HepG2 (cell line): Measurements from ENCODE around the gene TMEM131L. TPM values are rescaled to one million over a fixed set of nuclear protein-coding genes. Genes with fewer than 3 reads are reported as not detected.

Source experiments
- ATAC-seq: fragments of 200-7000 bp; cut with Tn5 transposase; 3 replicates; pipeline ENCODE4 v1.9.1; 2020; ENCODE audit warnings: mild to moderate bottlenecking, moderate library complexity
- BruUV-seq: library from RNA; stranded (reverse); fragments of 400-500 nt; replicated peaks from 2 replicates; lab custom pipeline; 2021; lab: Mats Ljungman, UMichigan
- CTCF ChIA-PET: fragments of 300-600 bp; formaldehyde crosslinking; extraction: SDS; loops from one replicate; lab custom pipeline; 2021; ENCODE audit warnings: low total read pairs, inconsistent platforms, low intra/inter-chr PET ratio; lab: Yijun Ruan, JAX
- POLR2A ChIA-PET: fragments of 350-600 bp; sonication (Branson Sonifier 250); formaldehyde crosslinking; loops from one replicate; lab custom pipeline; 2020; ENCODE audit warnings: antibody characterized with exemption, inconsistent platforms; lab: Yijun Ruan, JAX
- DNase-seq: peaks from one replicate; pipeline ENCODE4 v3.0.0-alpha.2; 2015; ENCODE audit warnings: low spot score
- FAIRE-seq: peaks from 3 replicates; lab custom pipeline; 2011; peaks lifted over from hg19 to GRCh38; lab: Jason Lieb, UNC
- H2AFZ ChIP-seq: one replicate; pipeline ENCODE4 v1.6.1; 2011; ENCODE audit warnings: low read length, inconsistent platforms
- H3K27ac ChIP-seq: fragments of 300-600 bp; 3 replicates; pipeline ENCODE4 v1.8.0; 2011; ENCODE audit warnings: mixed run types, mild to moderate bottlenecking, mixed read lengths, low read length, inconsistent platforms; ENCODE audit not compliant: insufficient read depth; ENCODE audit errors: extremely low read length
- H3K27me3 ChIP-seq, 2 experiments: fragments of 200-600 bp in 1 of 2; 2 replicates in 1 of 2; 3 replicates in 1 of 2; pipeline versions ENCODE4 v1.6.0 to v1.8.0; 2011; ENCODE audit warnings: low read length in 2 of 2, mild to moderate bottlenecking in 2 of 2, moderate library complexity in 2 of 2, inconsistent platforms in 1 of 2; ENCODE audit not compliant: insufficient read depth in 2 of 2, control insufficient read depth in 1 of 2
- H3K36me3 ChIP-seq, 2 experiments: fragments of 200-600 bp in 1 of 2; replicated peaks in 1 of 2; 2 replicates in 1 of 2; 3 replicates in 1 of 2; pipeline versions ENCODE4 v1.5.1 to v1.8.0; 2011; ENCODE audit warnings: low read length in 2 of 2, inconsistent platforms in 1 of 2; ENCODE audit not compliant: insufficient read depth in 2 of 2, control insufficient read depth in 1 of 2
- H3K4me1 ChIP-seq: 2 replicates; pipeline ENCODE4 v1.5.1; 2012; ENCODE audit warnings: low read length, inconsistent platforms; ENCODE audit not compliant: insufficient read depth
- H3K4me2 ChIP-seq: 2 replicates; pipeline ENCODE4 v1.6.0; 2011; ENCODE audit warnings: low read depth, low read length, inconsistent platforms
- H3K4me3 ChIP-seq, 3 experiments: fragments of 200-600 bp in 1 of 3; sonication (generic), shearing (Covaris generic) in 1 of 3; replicated peaks in 1 of 3; 2 replicates each; pipeline ENCODE4 v1.5.1; 2011 to 2016; ENCODE audit warnings: low read length in 3 of 3, inconsistent platforms in 2 of 3, low read depth in 2 of 3, mild to moderate bottlenecking in 2 of 3, control low read depth in 1 of 3, mixed read lengths in 1 of 3; ENCODE audit not compliant: insufficient read depth in 1 of 3
- H3K79me2 ChIP-seq: one replicate; pipeline ENCODE4 v1.6.1; 2011; ENCODE audit warnings: low read length, inconsistent platforms; ENCODE audit not compliant: insufficient read depth
- H3K9ac ChIP-seq: 2 replicates; pipeline ENCODE4 v1.6.0; 2011; ENCODE audit warnings: mild to moderate bottlenecking, low read depth, low read length, inconsistent platforms; ENCODE audit not compliant: insufficient read depth
- H3K9me3 ChIP-seq: 2 replicates; pipeline ENCODE4 v1.5.1; 2012; ENCODE audit warnings: mild to moderate bottlenecking, low read length
- H4K20me1 ChIP-seq: 2 replicates; pipeline ENCODE4 v1.6.0; 2011; ENCODE audit warnings: inconsistent platforms, mild to moderate bottlenecking, low read length, moderate library complexity; ENCODE audit not compliant: insufficient read depth
- ADNP ChIP-seq: sonication (generic); formaldehyde crosslinking; IDR thresholded peaks from 2 replicates; pipeline ENCODE4 v1.4.0; 2020; ENCODE audit warnings: missing genetic modification reagents
- AHDC1 ChIP-seq: sonication (generic); formaldehyde crosslinking; IDR thresholded peaks from 2 replicates; pipeline ENCODE4 v1.5.1; 2020; ENCODE audit warnings: mild to moderate bottlenecking, missing genetic modification reagents, borderline replicate concordance
- KDM3A ChIP-seq: IDR thresholded peaks from 2 replicates; pipeline ENCODE4 v1.6.1; 2018; ENCODE audit warnings: low read depth, missing compliant biosample characterization
- NCOA1 ChIP-seq: sonication (generic); formaldehyde crosslinking; IDR thresholded peaks from 2 replicates; pipeline ENCODE4 v1.9.0; 2021; ENCODE audit warnings: missing genetic modification reagents
- NR1H2 ChIP-seq: sonication (generic); formaldehyde crosslinking; IDR thresholded peaks from 2 replicates; pipeline ENCODE4 v1.8.1; 2022; ENCODE audit warnings: low read depth, missing genetic modification reagents, borderline replicate concordance
- RAD51 ChIP-seq: fragments of 450-650 bp; IDR thresholded peaks from 2 replicates; pipeline ENCODE4 v1.6.1; 2016; ENCODE audit warnings: borderline replicate concordance
- RFX1 ChIP-seq: fragments of 450-650 bp; IDR thresholded peaks from 2 replicates; pipeline ENCODE4 v1.6.1; 2017
- SALL1 ChIP-seq: sonication (generic); formaldehyde crosslinking; IDR thresholded peaks from 2 replicates; pipeline ENCODE4 v1.8.0; 2022; ENCODE audit warnings: mild to moderate bottlenecking, missing genetic modification reagents
- ZFP1 ChIP-seq: IDR thresholded peaks from 2 replicates; pipeline ENCODE4 v1.6.1; 2016
- ZMAT3 ChIP-seq: sonication (generic); formaldehyde crosslinking; conservative IDR thresholded peaks from 2 replicates; pipeline ENCODE4 v1.7.0; 2021; ENCODE audit warnings: missing genetic modification reagents
- ZNF24 ChIP-seq: fragments of 450-650 bp; IDR thresholded peaks from 2 replicates; pipeline ENCODE4 v1.6.1; 2017; ENCODE audit warnings: antibody characterized with exemption, mild to moderate bottlenecking
- ZNF7 ChIP-seq: IDR thresholded peaks from 2 replicates; pipeline ENCODE4 v1.6.1; 2016; ENCODE audit warnings: missing biosample characterization, missing genetic modification reagents
- ZNF749 ChIP-seq: sonication (generic); formaldehyde crosslinking; IDR thresholded peaks from 2 replicates; pipeline ENCODE4 v1.8.0; 2022; ENCODE audit warnings: mild to moderate bottlenecking, missing genetic modification reagents, moderate library complexity, borderline replicate concordance
- ZSCAN29 ChIP-seq: sonication (generic); formaldehyde crosslinking; conservative IDR thresholded peaks from 2 replicates; pipeline ENCODE4 v1.4.0; 2020; ENCODE audit warnings: mild to moderate bottlenecking, missing genetic modification reagents
- WGBS: methylation state at CpG from one replicate; pipeline ENCODE4 v1.1.6; 2017; ENCODE audit warnings: low lambda C conversion rate; 5-methylcytosine and 5-hydroxymethylcytosine counted together
- in situ Hi-C: cut with HindIII; loops from 2 replicates; pipeline ENCODE4 v1.10.0; 2017; ENCODE audit warnings: low pct_unique_long_range_greater_than_20kb; ENCODE audit not compliant: extremely low pct_ligation_motif_present
- intact Hi-C: fragments of 100-400 bp; cut with micrococcal nuclease; formaldehyde crosslinking; loops from one replicate; pipeline ENCODE4 v1.10.0; 2022; ENCODE audit not compliant: unreplicated experiment
- polyA plus RNA-seq, 8 experiments: library from polyadenylated mRNA; depleted of rRNA in 3 of 8; stranded (reverse) in 7 of 8; unstranded in 1 of 8; fragments of >200 nt; fragmentation: Illumina TruSeq in 4 of 8; extraction: Trizol in 4 of 8; gene quantifications; 2 replicates each; pipeline versions ENCODE4 v1.2.1 to v1.2.3, GENCODE V29; 2011 to 2016; ENCODE audit warnings: low read depth in 4 of 8, missing spikeins in 1 of 8, mixed read lengths in 1 of 8; ENCODE audit not compliant: insufficient read depth in 1 of 8
- total RNA-seq, 5 experiments: library from RNA; depleted of rRNA; stranded (reverse); fragments of >200 nt; fragmentation: Illumina TruSeq; extraction: Trizol; gene quantifications; 2 replicates each; pipeline ENCODE4 v1.2.3, GENCODE V29; 2016; ENCODE audit warnings: low read depth in 1 of 5
- TF ChIP-seq, protein P1 (sequence below): IDR thresholded peaks from 2 replicates; pipeline ENCODE4 v1.6.1; 2016; ENCODE audit warnings: mild to moderate bottlenecking, missing biosample characterization, missing genetic modification reagents
- TF ChIP-seq, protein P2 (sequence below): sonication (generic); formaldehyde crosslinking; IDR thresholded peaks from 2 replicates; pipeline ENCODE4 v1.4.0; 2020; ENCODE audit warnings: missing genetic modification reagents
- TF ChIP-seq, protein P3 (sequence below): sonication (generic); formaldehyde crosslinking; IDR thresholded peaks from 2 replicates; pipeline ENCODE4 v1.5.0; 2020; ENCODE audit warnings: mild to moderate bottlenecking, missing genetic modification reagents

TMEM131L gene
- total and polyA plus RNA-seq, 2 of the 13 experiments (the other 11 are each of a cell fraction or from before 2014, with no cell fraction given), result 2.2 to 4.5 TPM

DNA sequence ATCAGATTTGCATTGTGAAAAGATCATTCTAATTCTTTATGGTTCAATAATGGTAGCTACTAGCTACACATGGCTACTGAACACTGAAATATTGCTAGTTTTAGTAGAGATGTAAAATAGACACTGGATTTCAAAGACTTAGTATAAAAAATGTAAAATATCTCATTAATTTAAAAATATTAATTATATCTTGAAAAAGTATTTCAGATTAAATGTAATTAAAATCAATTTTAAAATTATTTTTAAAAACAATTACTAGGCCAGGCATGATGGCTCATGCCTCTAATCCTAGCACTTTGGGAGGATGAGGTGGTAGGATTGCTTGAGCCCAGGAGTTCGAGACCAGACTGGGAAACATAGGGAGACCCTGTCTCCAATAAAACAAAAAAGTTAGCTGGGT, 197.5 kb downstream of the TMEM131L start:
- no peak overlapping the region for H3K9ac ChIP-seq
- H3K4me3 ChIP-seq, result no peak overlapping the region
- FAIRE-seq (no peak), DNase-seq (no peak), ATAC-seq (no peak)
- no peak overlapping the region for H2AFZ ChIP-seq
- in situ Hi-C loops (no loop called here), intact Hi-C loops (no loop called here)
- no peaks in the 10 kb centered on the region for H3K79me2 ChIP-seq
- H3K4me2 ChIP-seq, result no peak overlapping the region
- 5% methylated on average over 1 of the region's 1 CpG for WGBS
- H3K4me1 ChIP-seq, result no peaks in the 10 kb centered on the region
- H3K36me3 ChIP-seq, result no peaks in the 10 kb centered on the region
- no peak overlapping the region for H3K27ac ChIP-seq
- no TSS peak for BruUV-seq
- 0 out of 2 replicates have a peak, but pooled peaks cover 12% of the 10 kb centered on the region for H3K9me3 ChIP-seq
- POLR2A ChIA-PET, result no interaction called here
- no peaks in the 10 kb centered on the region for H4K20me1 ChIP-seq
- H3K27me3 ChIP-seq, result no peaks in the 10 kb centered on the region
- TF ChIP-seq ADNP (CRISPR knock-in tag) (no peak), NR1H2 (CRISPR knock-in tag) (no peak), SALL1 (CRISPR knock-in tag) (no peak), RFX1 (no peak), ZMAT3 (CRISPR knock-in tag) (no peak), RAD51 (no peak), ZFP1 (CRISPR knock-in tag) (no peak), ZSCAN29 (CRISPR knock-in tag) (no peak), NCOA1 (no peak), AHDC1 (CRISPR knock-in tag) (no peak), ZNF24 (no peak), ZNF749 (CRISPR knock-in tag) (no peak), ZNF7 (no peak), KDM3A (CRISPR knock-in tag) (no peak)
- TF ChIP-seq, protein P1, sequence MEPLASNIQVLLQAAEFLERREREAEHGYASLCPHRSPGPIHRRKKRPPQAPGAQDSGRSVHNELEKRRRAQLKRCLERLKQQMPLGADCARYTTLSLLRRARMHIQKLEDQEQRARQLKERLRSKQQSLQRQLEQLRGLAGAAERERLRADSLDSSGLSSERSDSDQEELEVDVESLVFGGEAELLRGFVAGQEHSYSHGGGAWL (CRISPR knock-in tag), result no peak
- TF ChIP-seq, protein P2, sequence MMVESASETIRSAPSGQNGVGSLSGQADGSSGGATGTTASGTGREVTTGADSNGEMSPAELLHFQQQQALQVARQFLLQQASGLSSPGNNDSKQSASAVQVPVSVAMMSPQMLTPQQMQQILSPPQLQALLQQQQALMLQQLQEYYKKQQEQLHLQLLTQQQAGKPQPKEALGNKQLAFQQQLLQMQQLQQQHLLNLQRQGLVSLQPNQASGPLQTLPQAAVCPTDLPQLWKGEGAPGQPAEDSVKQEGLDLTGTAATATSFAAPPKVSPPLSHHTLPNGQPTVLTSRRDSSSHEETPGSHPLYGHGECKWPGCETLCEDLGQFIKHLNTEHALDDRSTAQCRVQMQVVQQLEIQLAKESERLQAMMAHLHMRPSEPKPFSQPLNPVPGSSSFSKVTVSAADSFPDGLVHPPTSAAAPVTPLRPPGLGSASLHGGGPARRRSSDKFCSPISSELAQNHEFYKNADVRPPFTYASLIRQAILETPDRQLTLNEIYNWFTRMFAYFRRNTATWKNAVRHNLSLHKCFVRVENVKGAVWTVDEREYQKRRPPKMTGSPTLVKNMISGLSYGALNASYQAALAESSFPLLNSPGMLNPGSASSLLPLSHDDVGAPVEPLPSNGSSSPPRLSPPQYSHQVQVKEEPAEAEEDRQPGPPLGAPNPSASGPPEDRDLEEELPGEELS, result no peak
- TF ChIP-seq, protein P3, sequence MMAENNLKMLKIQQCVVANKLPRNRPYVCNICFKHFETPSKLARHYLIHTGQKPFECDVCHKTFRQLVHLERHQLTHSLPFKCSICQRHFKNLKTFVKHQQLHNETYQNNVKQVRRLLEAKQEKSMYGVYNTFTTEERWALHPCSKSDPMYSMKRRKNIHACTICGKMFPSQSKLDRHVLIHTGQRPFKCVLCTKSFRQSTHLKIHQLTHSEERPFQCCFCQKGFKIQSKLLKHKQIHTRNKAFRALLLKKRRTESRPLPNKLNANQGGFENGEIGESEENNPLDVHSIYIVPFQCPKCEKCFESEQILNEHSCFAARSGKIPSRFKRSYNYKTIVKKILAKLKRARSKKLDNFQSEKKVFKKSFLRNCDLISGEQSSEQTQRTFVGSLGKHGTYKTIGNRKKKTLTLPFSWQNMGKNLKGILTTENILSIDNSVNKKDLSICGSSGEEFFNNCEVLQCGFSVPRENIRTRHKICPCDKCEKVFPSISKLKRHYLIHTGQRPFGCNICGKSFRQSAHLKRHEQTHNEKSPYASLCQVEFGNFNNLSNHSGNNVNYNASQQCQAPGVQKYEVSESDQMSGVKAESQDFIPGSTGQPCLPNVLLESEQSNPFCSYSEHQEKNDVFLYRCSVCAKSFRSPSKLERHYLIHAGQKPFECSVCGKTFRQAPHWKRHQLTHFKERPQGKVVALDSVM (CRISPR knock-in tag), result no peak
- CTCF ChIA-PET, result no interaction called here
